GM12878 (cell line): ENCODE results near the gene PAOX. TPM values are rescaled to one million over a fixed set of nuclear protein-coding genes. Genes with fewer than 3 reads are reported as not detected.

Experiments
- ATAC-seq: fragments of 200-7000 bp; cut with Tn5 transposase; 3 replicates; pipeline ENCODE4 v1.9.1; 2020; ENCODE audit warnings: mild to moderate bottlenecking, moderate library complexity
- BruUV-seq: library from RNA; stranded (reverse); fragments of 400-500 nt; replicated peaks from 2 replicates; lab custom pipeline; 2021; lab: Mats Ljungman, UMichigan
- CTCF ChIA-PET: fragments of 300-600 bp; sonication (Branson Sonifier 250); formaldehyde crosslinking; extraction: SDS; loops from one replicate; lab custom pipeline; 2021; ENCODE audit warnings: inconsistent platforms; lab: Yijun Ruan, JAX
- POLR2A ChIA-PET: fragments of 350-600 bp; formaldehyde crosslinking; extraction: SDS; loops from one replicate; lab custom pipeline; 2021; ENCODE audit warnings: inconsistent platforms; lab: Charles Lee
- RAD21 ChIA-PET: fragments of 300-600 bp; sonication (Branson Sonifier 250); formaldehyde crosslinking; loops from one replicate; lab custom pipeline; 2023; ENCODE audit warnings: antibody characterized with exemption; ENCODE audit not compliant: unreplicated experiment; lab: Charles Lee
- SMC1A ChIA-PET: fragments of 300-600 bp; sonication (Branson Sonifier 250); formaldehyde crosslinking; loops from one replicate; lab custom pipeline; 2023; ENCODE audit not compliant: unreplicated experiment, uncharacterized antibody; lab: Charles Lee
- DNase-seq: peaks from one replicate; pipeline ENCODE4 v3.0.0-alpha.2; 2011; ENCODE audit warnings: low read depth, low spot score
- FAIRE-seq: peaks from 3 replicates; lab custom pipeline; 2011; peaks lifted over from hg19 to GRCh38; lab: Jason Lieb, UNC
- H2AFZ ChIP-seq: 2 replicates; pipeline ENCODE4 v1.6.0; 2011; ENCODE audit warnings: low read depth, low read length, control low read depth; ENCODE audit not compliant: control insufficient read depth
- H3K27ac ChIP-seq: 2 replicates; pipeline ENCODE4 v1.5.1; 2011; ENCODE audit warnings: control low read depth; ENCODE audit not compliant: control insufficient read depth, insufficient read depth
- H3K27me3 ChIP-seq, 2 experiments: replicated peaks in 1 of 2; 2 replicates each; pipeline versions ENCODE4 v1.6.0 to v1.6.1; 2011; ENCODE audit warnings: low read length in 1 of 2; ENCODE audit not compliant: control insufficient read depth in 2 of 2, insufficient read depth in 2 of 2
- H3K36me3 ChIP-seq, 2 experiments: 2 replicates each; pipeline ENCODE4 v1.5.1; 2011; ENCODE audit warnings: low read length in 1 of 2; ENCODE audit not compliant: control insufficient read depth in 2 of 2, insufficient read depth in 2 of 2
- H3K4me1 ChIP-seq: 2 replicates; pipeline ENCODE4 v1.6.1; 2011; ENCODE audit warnings: mild to moderate bottlenecking, low read length, moderate library complexity, mixed read lengths; ENCODE audit not compliant: control insufficient read depth, insufficient read depth
- H3K4me2 ChIP-seq: 2 replicates; pipeline ENCODE4 v1.6.0; 2011; ENCODE audit warnings: control low read depth; ENCODE audit not compliant: control insufficient read depth, insufficient read depth
- H3K4me3 ChIP-seq: fragments of 200-600 bp; sonication (generic); 2 replicates; pipeline ENCODE4 v1.5.1; 2016
- H3K79me2 ChIP-seq: 2 replicates; pipeline ENCODE4 v1.6.0; 2011; ENCODE audit warnings: low read length; ENCODE audit not compliant: control insufficient read depth, insufficient read depth
- H3K9ac ChIP-seq: 2 replicates; pipeline ENCODE4 v1.8.0; 2011; ENCODE audit warnings: low read length, control low read depth, mixed read lengths; ENCODE audit not compliant: control insufficient read depth, insufficient read depth
- H3K9me3 ChIP-seq: replicated peaks from 3 replicates; pipeline ENCODE4 v1.5.1; 2011; ENCODE audit warnings: mild to moderate bottlenecking, low read length; ENCODE audit not compliant: control insufficient read depth, insufficient read depth
- H4K20me1 ChIP-seq: 2 replicates; pipeline ENCODE4 v1.6.0; 2011; ENCODE audit not compliant: control insufficient read depth, insufficient read depth
- CBFB ChIP-seq: IDR thresholded peaks from 2 replicates; pipeline ENCODE4 v1.6.1; 2016; ENCODE audit warnings: antibody characterized with exemption, low read depth
- FOXM1 ChIP-seq: IDR thresholded peaks from 2 replicates; pipeline ENCODE4 v1.6.1; 2012; ENCODE audit warnings: low read depth, mild to moderate bottlenecking, inconsistent platforms, low read length, moderate library complexity
- POLR2A ChIP-seq: IDR thresholded peaks from 2 replicates; pipeline ENCODE4 v1.6.1; 2011; ENCODE audit warnings: low read depth, mild to moderate bottlenecking, low read length
- WGBS: methylation state at CpG from one replicate; pipeline ENCODE4 v1.1.6; 2016; ENCODE audit warnings: low lambda C conversion rate; ENCODE audit not compliant: insufficient replicate concordance, insufficient coverage; ENCODE audit errors: missing lambda C conversion rate; 5-methylcytosine and 5-hydroxymethylcytosine counted together
- in situ Hi-C: fragments of 300-500 bp; cut with MboI; formaldehyde crosslinking; loops from 9 replicates; pipeline ENCODE4 v1.14.3; 2018; ENCODE audit warnings: mixed read lengths
- intact Hi-C: fragments of 100-400 bp; cut with micrococcal nuclease; formaldehyde crosslinking; loops from one replicate; pipeline ENCODE4 v1.14.2; 2022; ENCODE audit not compliant: unreplicated experiment
- polyA plus RNA-seq, 11 experiments: library from polyadenylated mRNA; depleted of rRNA in 4 of 11; unstranded in 6 of 11; stranded (reverse) in 5 of 11; fragments of >200 nt; fragmentation: Nextera tagmentation in 4 of 11; fragmentation: Illumina TruSeq in 1 of 11; extraction: Ambion mirVana in 4 of 11; extraction: Trizol in 1 of 11; gene quantifications; 1 replicate in 1 of 11; 2 replicates in 10 of 11; pipeline versions ENCODE4 v1.2.1 to v1.2.3, GENCODE V29; 2011 to 2016; ENCODE audit warnings: inconsistent platforms in 2 of 11, missing spikeins in 2 of 11, low read depth in 1 of 11
- total RNA-seq, 4 experiments: library from RNA; depleted of rRNA in 3 of 4; stranded (reverse); fragments of >200 nt in 3 of 4; fragmentation: Illumina TruSeq in 1 of 4; extraction: Trizol in 1 of 4; gene quantifications; 2 replicates each; pipeline versions ENCODE4 v1.2.1 to v1.2.3, GENCODE V29; 2013 to 2021

Gene PAOX
- total and polyA plus RNA-seq, 10 of the 15 experiments (the other 5 are each of a cell fraction or from before 2014, with no cell fraction given) = 1.2 to 22.2 (median 10.5) TPM

GRCh38 chr10:133349577-133350011 is 29.5 kb upstream of the PAOX start:
- no peak for FAIRE-seq
- WGBS = 40% methylated on average over 9 of the region's 9 CpGs

GRCh38 chr10:133350283-133350949 is 28.6 kb upstream of the PAOX start:
- BruUV-seq = no TSS peak
- TF ChIP-seq POLR2A (0 out of 2 replicates have a peak, but pooled peaks have one; percentile 20), CBFB (no peak)
- H3K4me1 ChIP-seq = no peaks in the 10 kb centered on the region
- FAIRE-seq = no peak
- no peak overlapping the region for H3K4me3 ChIP-seq
- no peaks in the 10 kb centered on the region for H3K79me2 ChIP-seq
- no peaks in the 10 kb centered on the region for H3K36me3 ChIP-seq
- ChIA-PET POLR2A (no interaction called here), SMC1A (no interaction called here), RAD21 (no interaction called here), CTCF (no interaction called here)
- DNase-seq = no peak
- WGBS = 40% methylated on average over 12 of the region's 12 CpGs
- intact Hi-C loops = no loop called here
- no peak for ATAC-seq
- H3K27ac ChIP-seq = no peak overlapping the region
- no peaks in the 10 kb centered on the region; a peak in 1 of 4 replicates for H3K27me3 ChIP-seq
- in situ Hi-C loops = no loop called here
- H2AFZ ChIP-seq = no peak overlapping the region
- no peaks in the 10 kb centered on the region for H4K20me1 ChIP-seq
- no peak overlapping the region for H3K9ac ChIP-seq
- no peaks in the 10 kb centered on the region for H3K9me3 ChIP-seq
- no peak overlapping the region for H3K4me2 ChIP-seq

More at GRCh38 chr10:133349577-133350011, 29.5 kb upstream of the PAOX start:
- intact Hi-C loops (no loop called here), in situ Hi-C loops (no loop called here)
- no peaks in the 10 kb centered on the region; a peak in 1 of 4 replicates for H3K27me3 ChIP-seq
- RAD21 ChIA-PET = no interaction called here
- TF ChIP-seq FOXM1 = no peak
- peak; percentile 26; the same call in 1 of the 2 replicates for TF ChIP-seq POLR2A
- TF ChIP-seq, all 136 proteins: peak for 1
- no peak overlapping the region for H3K9ac ChIP-seq
- SMC1A ChIA-PET = no interaction called here
- DNase-seq (no peak), ATAC-seq (no peak)
- BruUV-seq = no TSS peak
- POLR2A ChIA-PET = no interaction called here
- no peaks in the 10 kb centered on the region for H3K36me3 ChIP-seq
- H3K79me2 ChIP-seq = no peaks in the 10 kb centered on the region
- no peak overlapping the region for H2AFZ ChIP-seq
- no peaks in the 10 kb centered on the region for H4K20me1 ChIP-seq
- CTCF ChIA-PET = no interaction called here
- no peaks in the 10 kb centered on the region for H3K9me3 ChIP-seq
- H3K27ac ChIP-seq = no peak overlapping the region
- no peaks in the 10 kb centered on the region for H3K4me1 ChIP-seq
- H3K4me3 ChIP-seq = no peak overlapping the region
- no peak overlapping the region for H3K4me2 ChIP-seq
